Fibroblast of skin of left biceps (primary cell): ENCODE measurements around the gene CALHM1.
A peak's percentile ranks its signal among the peaks of the same experiment; 100 is the strongest.

Experiments
- DNase-seq, 2 experiments: peaks; one replicate each; pipeline ENCODE4 v3.0.0-alpha.2; 2013; ENCODE audit warnings: low read depth in 2 of 2

Gene CALHM1

GRCh38 chr10:103455235-103455634 lies 3.5 kb downstream of the CALHM1 start:
- no peak for DNase-seq

- DNase-seq: no peak
Observed at GRCh38 chr10:103454026-103454425, 4.7 kb downstream of the CALHM1 start.

GRCh38 chr10:103452506-103453230 lies 6.0 kb downstream of the CALHM1 start:
- no peak for DNase-seq

- no peak for DNase-seq
Observed at GRCh38 chr10:103451831-103452505, 6.7 kb downstream of the CALHM1 start, which contains the start of gene CALHM2. CALHM2 (minus strand) TSS chr10:103452370; CDS start chr10:103449941, 2,429 bp downstream.

GRCh38 chr10:103451091-103451813 lies 7.4 kb downstream of the CALHM1 start:
- DNase-seq: no peak

GRCh38 chr10:103450201-103450695 lies 8.5 kb downstream of the CALHM1 start:
- DNase-seq: no peak

GRCh38 chr10:103449208-103450144 lies 9.2 kb downstream of the CALHM1 start:
- DNase-seq: no peak

- DNase-seq: peak; percentile 36 to 39
Observed at GRCh38 chr10:103448746-103449145, 10.0 kb downstream of the CALHM1 start.

GRCh38 chr10:103447187-103447586 lies 11.5 kb downstream of the CALHM1 start:
- no peak for DNase-seq

GRCh38 chr10:103445767-103446567 lies 12.7 kb downstream of the CALHM1 start:
- no peak for DNase-seq

- DNase-seq: no peak
Observed at GRCh38 chr10:103445366-103445765, 13.3 kb downstream of the CALHM1 start.

GRCh38 chr10:103444478-103444877 lies 14.2 kb downstream of the CALHM1 start:
- DNase-seq: no peak

GRCh38 chr10:103443475-103444185 lies 15.1 kb downstream of the CALHM1 start:
- DNase-seq: no peak

GRCh38 chr10:103442031-103442461 lies 16.7 kb downstream of the CALHM1 start:
- no peak for DNase-seq

GRCh38 chr10:103441611-103442010 lies 17.1 kb downstream of the CALHM1 start:
- no peak for DNase-seq

- no peak for DNase-seq
Observed at GRCh38 chr10:103441206-103441605, 17.5 kb downstream of the CALHM1 start.

- no peak for DNase-seq
Observed at GRCh38 chr10:103440416-103440815, 18.3 kb downstream of the CALHM1 start.

GRCh38 chr10:103439776-103440175 lies 18.9 kb downstream of the CALHM1 start:
- DNase-seq: no peak

- no peak for DNase-seq
Observed at GRCh38 chr10:103433858-103434257, 24.8 kb downstream of the CALHM1 start.

GRCh38 chr10:103431902-103432301 lies 26.8 kb downstream of the CALHM1 start:
- no peak for DNase-seq
